ENCODE data around the gene SORBS1.

- TF ChIP-seq CTCF (IDR thresholded peaks at IDR 0.05) (no peak), POLR2A (IDR thresholded peaks at IDR 0.05) (no peak)
These were observed 230.2 kb downstream of the SORBS1 start for GRCh38 chr10:95330966-95331453.
